Measurements from ENCODE around the gene OR2D2.

DNA sequence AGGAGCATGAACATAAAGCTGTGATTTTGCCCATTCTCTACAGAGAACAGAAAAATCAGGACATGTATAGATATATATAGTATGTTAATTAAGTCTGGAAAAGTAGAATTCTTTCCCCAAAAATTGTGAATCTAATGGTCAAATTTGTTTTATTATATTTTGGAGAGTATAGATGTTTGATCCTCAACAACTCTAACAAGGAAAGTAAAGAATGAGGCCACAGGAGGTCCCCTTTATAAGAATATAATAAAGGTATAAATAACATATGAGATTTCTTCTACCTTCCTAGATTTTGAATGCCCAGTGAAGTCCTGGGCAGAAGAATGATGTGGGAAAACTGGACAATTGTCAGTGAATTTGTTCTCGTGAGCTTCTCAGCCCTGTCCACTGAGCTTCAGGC is 16.0 kb downstream of the OR2D2 start, which contains the start of gene OR10A4:
- no peak for TF ChIP-seq YY1 (IDR thresholded peaks at IDR 0.05; ENCODE audit: insufficient read depth, insufficient read length)
- no peak for TF ChIP-seq ZNF274 (IDR thresholded peaks at IDR 0.05; ENCODE audit: low read depth, low read length)

Data from NT2/D1 (cell line).